HL-60 (cell line): ENCODE data around the gene WDPCP.

Experiments
- DNase-seq, 2 experiments: peaks; one replicate each; pipeline ENCODE4 v3.0.0-alpha.2; 2010 to 2020; ENCODE audit warnings: low read depth in 1 of 2, low spot score in 1 of 2
- H3K27ac ChIP-seq: fragments of 250-450 bp; sonication (Bioruptor Pico); replicated peaks from 2 replicates; pipeline ENCODE4 v1.5.1; 2020; ENCODE audit warnings: mild to moderate bottlenecking, moderate library complexity
- H3K27me3 ChIP-seq: fragments of 250-450 bp; sonication (Bioruptor Pico); 2 replicates; pipeline ENCODE4 v1.5.1; 2021; ENCODE audit warnings: mild to moderate bottlenecking, moderate library complexity; ENCODE audit not compliant: insufficient read depth, poor library complexity, severe bottlenecking
- H3K4me3 ChIP-seq: replicated peaks from 2 replicates; pipeline ENCODE4 v1.5.1; 2011; ENCODE audit warnings: mild to moderate bottlenecking, control low read depth, low read length; ENCODE audit not compliant: insufficient read depth
- GABPA ChIP-seq: IDR thresholded peaks from 2 replicates; pipeline ENCODE4 v1.6.1; 2012; ENCODE audit warnings: low read depth
- POLR2AphosphoS5 ChIP-seq: IDR thresholded peaks from 2 replicates; pipeline ENCODE4 v1.6.1; 2012; ENCODE audit warnings: low read depth
- SPI1 ChIP-seq: IDR thresholded peaks from 2 replicates; pipeline ENCODE4 v1.6.1; 2012; ENCODE audit warnings: low read depth, mild to moderate bottlenecking, borderline replicate concordance
- TF ChIP-seq, protein P1 (sequence below): IDR thresholded peaks from 2 replicates; pipeline ENCODE4 v1.6.1; 2012; ENCODE audit warnings: low read depth; ENCODE audit not compliant: insufficient replicate concordance
- TF ChIP-seq, protein P2 (sequence below): IDR thresholded peaks from one replicate; pipeline ENCODE4 v1.5.1; 2011; ENCODE audit warnings: low read length, control low read depth, inconsistent platforms; ENCODE audit not compliant: insufficient read depth

The WDPCP gene

DNA sequence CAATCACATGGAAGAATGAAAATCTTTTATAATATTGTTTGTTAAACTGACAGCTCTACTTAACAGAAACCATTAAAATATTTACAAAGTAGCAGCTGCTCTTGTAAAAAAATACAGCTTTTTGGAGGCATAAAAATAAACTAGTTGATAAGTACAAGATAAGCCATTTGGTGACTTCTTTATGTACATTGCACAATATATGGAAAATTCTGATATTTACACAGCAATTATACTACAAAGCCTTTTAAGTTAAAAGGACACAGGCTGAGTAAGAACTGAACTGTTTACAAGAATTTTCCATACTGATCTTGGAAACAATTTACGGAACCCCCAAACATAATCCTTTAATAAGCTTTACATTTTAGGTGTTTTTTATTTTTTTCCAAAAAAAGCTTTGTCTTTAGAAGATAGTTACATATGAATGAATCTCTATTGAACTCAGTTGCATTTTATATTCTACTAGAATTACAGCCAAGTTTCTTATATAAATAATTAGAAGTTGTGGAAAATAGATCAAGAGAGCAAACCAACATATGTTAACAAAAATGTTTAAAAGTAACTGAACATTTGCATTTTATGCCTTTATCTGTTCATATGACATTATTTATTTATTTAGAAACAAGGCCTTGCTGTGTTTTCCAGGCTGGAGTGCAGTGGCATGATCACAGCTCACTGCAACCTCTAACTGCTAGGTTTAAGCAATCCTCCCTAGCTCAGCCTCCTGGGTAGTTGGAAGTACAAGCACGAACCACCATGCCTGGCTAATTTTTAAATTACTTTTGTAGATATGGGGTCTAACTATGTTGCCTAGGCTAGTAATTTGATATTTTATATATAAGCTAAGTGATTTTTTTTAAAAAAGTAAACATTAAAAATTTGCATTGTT is 395.1 kb downstream of the WDPCP start:
- DNase-seq = no peak
- Histone ChIP-seq H3K27ac (no peak overlapping the region), H3K27me3 (no peaks in the 10 kb centered on the region)

DNA sequence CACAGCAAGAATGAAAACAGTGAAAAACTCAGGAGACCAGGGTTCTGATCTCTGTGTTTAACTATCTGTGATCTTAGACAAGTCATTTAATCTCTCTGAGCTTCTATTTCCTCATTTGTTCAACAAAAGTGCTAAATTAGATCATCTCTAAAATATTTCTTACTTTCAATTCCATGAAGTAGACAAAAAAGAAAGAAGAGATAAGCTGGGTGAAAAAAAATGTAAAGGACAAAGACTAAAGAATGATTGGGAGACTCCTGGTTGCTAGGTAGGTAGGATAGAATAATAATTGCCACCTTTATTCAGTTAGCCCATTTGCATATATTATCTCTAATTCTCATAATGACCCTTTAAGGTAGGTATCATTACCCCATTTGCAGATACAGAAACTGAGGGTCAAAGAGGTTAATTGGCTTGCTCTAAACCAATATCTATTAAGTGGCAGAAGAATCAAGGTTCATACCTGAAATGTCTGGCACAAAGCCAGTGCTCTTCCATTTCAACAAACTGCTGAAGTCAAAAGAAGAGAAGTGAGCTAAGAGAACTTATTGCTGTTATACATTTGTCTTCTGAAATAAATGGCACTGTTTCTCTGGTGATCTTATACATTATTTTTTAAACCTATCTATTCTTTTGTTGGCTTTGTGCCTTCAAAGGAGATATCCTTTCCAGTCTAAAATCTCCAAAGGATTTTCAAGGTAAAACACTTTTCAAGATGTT is 395.9 kb downstream of the WDPCP start:
- no peak for DNase-seq
- H3K27ac ChIP-seq = no peak overlapping the region
- TF ChIP-seq, protein P1, sequence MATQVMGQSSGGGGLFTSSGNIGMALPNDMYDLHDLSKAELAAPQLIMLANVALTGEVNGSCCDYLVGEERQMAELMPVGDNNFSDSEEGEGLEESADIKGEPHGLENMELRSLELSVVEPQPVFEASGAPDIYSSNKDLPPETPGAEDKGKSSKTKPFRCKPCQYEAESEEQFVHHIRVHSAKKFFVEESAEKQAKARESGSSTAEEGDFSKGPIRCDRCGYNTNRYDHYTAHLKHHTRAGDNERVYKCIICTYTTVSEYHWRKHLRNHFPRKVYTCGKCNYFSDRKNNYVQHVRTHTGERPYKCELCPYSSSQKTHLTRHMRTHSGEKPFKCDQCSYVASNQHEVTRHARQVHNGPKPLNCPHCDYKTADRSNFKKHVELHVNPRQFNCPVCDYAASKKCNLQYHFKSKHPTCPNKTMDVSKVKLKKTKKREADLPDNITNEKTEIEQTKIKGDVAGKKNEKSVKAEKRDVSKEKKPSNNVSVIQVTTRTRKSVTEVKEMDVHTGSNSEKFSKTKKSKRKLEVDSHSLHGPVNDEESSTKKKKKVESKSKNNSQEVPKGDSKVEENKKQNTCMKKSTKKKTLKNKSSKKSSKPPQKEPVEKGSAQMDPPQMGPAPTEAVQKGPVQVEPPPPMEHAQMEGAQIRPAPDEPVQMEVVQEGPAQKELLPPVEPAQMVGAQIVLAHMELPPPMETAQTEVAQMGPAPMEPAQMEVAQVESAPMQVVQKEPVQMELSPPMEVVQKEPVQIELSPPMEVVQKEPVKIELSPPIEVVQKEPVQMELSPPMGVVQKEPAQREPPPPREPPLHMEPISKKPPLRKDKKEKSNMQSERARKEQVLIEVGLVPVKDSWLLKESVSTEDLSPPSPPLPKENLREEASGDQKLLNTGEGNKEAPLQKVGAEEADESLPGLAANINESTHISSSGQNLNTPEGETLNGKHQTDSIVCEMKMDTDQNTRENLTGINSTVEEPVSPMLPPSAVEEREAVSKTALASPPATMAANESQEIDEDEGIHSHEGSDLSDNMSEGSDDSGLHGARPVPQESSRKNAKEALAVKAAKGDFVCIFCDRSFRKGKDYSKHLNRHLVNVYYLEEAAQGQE = no peak
- TF ChIP-seq POLR2AphosphoS5 = no peak
- no peaks in the 10 kb centered on the region for H3K27me3 ChIP-seq
- no peak overlapping the region for H3K4me3 ChIP-seq

More for the DNA sequence above, 395.1 kb downstream of the WDPCP start:
- H3K4me3 ChIP-seq = no peak overlapping the region
- TF ChIP-seq POLR2AphosphoS5 = no peak
- TF ChIP-seq, protein P2, sequence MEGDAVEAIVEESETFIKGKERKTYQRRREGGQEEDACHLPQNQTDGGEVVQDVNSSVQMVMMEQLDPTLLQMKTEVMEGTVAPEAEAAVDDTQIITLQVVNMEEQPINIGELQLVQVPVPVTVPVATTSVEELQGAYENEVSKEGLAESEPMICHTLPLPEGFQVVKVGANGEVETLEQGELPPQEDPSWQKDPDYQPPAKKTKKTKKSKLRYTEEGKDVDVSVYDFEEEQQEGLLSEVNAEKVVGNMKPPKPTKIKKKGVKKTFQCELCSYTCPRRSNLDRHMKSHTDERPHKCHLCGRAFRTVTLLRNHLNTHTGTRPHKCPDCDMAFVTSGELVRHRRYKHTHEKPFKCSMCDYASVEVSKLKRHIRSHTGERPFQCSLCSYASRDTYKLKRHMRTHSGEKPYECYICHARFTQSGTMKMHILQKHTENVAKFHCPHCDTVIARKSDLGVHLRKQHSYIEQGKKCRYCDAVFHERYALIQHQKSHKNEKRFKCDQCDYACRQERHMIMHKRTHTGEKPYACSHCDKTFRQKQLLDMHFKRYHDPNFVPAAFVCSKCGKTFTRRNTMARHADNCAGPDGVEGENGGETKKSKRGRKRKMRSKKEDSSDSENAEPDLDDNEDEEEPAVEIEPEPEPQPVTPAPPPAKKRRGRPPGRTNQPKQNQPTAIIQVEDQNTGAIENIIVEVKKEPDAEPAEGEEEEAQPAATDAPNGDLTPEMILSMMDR = no peak
- TF ChIP-seq GABPA = no peak
- TF ChIP-seq, protein P1 = no peak
- TF ChIP-seq SPI1 = no peak

DNA sequence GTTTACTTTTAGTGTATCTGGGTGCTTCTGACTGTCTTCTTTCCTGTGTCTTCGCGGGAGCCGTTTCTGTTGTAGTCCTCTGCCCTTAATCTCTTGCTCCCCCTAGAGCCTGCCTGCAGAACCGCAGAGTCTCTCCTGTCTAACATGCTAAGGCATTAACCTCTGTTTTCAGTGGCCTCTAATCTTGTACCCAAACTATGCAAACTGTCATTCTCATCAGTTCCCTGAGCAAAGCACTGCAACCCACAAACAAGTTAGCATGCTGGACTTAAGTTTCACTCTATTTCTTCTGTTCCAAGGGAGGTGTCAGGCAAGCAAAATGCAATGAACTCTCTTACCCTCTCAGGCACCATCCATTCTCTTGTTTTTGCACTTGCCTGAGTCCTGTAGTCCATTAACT is 399.3 kb downstream of the WDPCP start:
- DNase-seq = peak in 1 of 2 experiments; percentile 33
- Histone ChIP-seq H3K27me3 (no peaks in the 10 kb centered on the region), H3K27ac (no peak overlapping the region)

More for the DNA sequence above, 399.3 kb downstream of the WDPCP start:
- TF ChIP-seq, protein P2 = peak; percentile 5
- TF ChIP-seq, protein P1 = no peak
- H3K4me3 ChIP-seq = no peak overlapping the region
